Activated CD4-positive, alpha-beta T cell treated with anti-CD3 and anti-CD28 coated beads, Interleukin-2, amount 50 U/mL, for 48 hours (primary cell): ENCODE results near the gene KIAA0753.

Experiments used
- DNase-seq, 2 experiments: peaks; one replicate each; pipeline ENCODE4 v3.0.0-alpha.2; 2020

The KIAA0753 gene

DNA sequence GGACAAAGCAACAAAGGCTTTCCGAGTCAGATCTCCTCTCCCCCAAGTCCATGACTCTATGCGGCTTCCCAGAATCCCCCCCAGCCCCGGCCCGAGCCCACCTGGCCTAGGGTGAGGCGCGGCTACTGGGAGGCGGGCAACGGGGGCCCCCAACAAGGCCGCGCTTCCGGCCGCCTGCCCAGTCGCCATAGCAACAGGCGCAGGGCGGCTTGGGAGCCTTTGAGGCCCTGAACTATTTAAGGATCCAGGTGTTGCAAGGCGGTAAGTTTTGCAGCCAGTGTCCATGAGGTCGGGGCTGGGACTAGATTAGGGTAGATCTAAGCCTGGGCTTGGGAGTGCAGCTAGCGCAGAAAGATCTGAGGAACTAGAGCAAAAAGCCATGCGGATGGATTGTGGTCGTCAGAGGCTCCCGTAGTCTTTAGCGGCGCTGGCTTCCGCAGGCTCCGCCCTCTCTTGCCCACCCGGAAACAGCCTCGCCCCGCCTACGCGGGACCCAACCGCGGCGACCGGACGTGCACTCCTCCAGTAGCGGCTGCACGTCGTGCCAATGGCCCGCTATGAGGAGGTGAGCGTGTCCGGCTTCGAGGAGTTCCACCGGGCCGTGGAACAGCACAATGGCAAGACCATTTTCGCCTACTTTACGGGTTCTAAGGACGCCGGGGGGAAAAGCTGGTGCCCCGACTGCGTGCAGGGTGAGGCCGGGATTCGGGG is at the start of gene KIAA0753, which contains the start of gene TXNDC17:
Gene KIAA0753, minus strand, starts transcription at position 176 of the 711 bp plus-strand sequence. CDS start 5,608 bp downstream, outside the sequence.
Gene TXNDC17, plus strand, starts transcription at position 525 of the 711 bp plus-strand sequence. Its CDS starts 23 bp downstream, at position 548.
- DNase-seq, result peak; percentile 95 to 97

DNA sequence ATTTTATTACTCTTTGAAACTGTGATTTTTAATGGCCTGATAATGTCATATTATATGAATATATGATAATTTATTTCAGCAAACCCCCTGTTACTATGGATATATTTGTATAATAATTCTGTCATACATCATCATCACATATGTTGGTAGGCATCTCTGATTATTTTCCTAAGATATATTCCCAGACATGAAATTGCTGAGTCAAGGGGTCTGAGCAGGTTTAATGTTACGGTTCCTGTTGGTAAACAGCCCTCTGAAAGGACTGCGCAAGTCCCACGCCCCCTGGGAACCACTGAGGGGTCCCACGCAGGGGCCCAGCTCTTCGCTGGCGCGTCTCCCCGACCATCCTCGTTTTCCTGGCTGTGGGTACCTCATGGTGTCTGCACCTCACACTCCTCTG is 48.4 kb upstream of the KIAA0753 start:
- DNase-seq, result no peak

DNA sequence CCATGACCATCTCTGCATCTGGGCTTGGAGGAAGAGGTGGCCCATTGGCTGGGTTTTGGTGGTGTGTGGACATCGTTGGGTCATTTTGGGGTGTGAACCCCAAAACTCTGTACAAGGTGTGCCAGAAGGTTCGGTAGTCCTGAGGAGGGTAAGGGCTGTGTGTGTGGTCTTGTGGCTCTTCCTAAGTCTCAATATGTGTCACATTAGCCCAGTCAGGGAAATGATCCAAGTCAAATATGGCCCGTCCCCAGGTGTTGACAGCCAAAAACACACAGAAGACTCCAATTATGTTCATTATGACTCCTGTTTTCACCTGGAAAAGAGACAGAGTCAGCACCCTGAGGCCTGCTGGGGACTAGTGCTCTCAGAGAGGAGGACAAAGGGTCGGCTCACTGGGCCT is 45.5 kb upstream of the KIAA0753 start:
- no peak for DNase-seq

DNA sequence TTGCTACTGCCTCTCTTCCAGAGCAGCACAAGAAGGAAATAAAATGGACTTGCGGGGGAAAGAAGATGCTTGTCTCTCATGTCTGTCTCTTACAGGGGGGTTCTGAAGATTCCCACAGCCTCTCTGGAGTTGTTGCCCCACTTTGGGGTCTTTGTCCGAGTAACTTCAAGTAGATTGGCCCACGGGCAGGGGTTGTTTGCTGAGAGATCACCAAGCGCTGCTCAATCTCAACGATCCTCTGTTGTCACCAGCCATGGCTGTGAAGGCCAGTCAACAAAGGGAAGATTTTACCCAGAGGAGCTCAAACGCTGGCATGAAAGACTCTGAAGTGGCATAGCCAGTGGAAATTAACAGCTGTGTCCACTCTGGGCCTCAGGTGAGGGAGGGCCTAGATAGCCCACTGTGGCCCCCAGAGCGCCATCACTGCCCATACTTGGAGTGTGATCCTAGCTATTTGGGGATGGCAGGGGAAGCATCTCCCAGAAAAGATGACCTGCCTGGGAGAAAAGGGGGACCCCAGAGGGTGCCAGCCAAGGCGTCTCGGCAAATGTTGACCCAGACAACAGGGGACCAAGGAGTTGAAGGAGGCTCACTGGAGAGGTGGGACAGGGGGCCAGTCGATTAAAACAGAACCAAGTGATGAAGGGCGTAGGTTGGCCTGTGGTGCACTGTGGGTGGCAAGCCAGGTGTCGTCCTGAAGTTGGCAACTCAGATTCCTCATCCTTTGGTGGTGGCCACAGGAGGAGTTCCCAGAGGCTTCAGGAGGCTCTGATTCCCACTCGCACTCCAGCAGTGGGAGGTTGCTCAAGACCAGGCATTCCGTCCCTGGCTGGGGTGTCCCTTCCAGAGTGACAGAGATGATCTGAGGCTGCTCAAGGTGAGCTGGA is 44.6 kb upstream of the KIAA0753 start:
- no peak for DNase-seq

DNA sequence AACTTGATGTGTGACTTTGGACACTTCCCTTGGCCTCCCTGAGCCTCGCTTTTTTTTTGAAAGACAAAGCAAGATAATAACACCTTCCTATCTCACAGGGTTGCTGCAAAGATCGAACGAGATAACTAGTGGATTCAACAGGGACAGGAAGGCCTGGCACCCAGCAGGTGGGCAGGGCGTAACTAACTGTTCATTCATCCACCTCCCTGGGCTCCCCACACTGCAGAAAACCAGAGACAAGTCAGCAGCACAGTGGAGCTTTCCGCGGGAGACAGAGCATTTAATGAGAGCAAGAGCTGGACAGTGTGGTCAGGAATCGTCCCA is 43.9 kb upstream of the KIAA0753 start:
- DNase-seq, result no peak

DNA sequence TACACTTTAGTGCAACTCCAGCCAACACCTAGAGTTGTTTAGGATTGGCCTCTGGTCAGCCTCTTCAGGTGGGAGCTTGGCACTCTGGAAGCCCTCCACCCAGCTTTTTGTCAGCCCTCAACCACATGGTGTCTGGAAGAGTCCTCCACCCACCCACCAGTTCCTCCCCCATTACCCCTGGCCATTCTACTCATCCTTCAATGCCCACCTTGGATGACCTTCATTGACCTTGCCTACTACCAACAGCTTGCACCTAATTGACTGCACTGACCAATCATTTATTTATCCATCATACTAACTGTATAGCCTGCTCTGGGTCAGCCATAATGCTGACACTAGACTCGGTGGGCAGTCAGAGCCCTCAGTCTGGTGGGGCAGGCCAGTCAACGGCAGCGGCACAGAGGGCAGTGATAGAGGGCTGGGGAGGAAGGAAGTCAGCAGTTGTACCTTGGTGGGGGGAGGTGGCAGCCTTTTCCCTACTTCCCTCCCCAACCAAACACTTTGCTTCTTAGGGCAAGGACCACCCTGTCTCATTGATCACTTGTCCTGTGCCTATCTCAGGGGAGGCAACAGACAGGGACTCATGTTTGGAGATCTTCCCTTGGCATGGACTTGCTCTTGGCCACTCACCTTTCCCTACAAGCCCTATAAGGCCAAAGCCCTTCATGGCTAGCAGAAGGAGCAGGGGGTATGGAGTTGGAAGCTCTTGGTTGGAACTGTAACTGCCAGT is 43.4 kb upstream of the KIAA0753 start:
- DNase-seq, result no peak

DNA sequence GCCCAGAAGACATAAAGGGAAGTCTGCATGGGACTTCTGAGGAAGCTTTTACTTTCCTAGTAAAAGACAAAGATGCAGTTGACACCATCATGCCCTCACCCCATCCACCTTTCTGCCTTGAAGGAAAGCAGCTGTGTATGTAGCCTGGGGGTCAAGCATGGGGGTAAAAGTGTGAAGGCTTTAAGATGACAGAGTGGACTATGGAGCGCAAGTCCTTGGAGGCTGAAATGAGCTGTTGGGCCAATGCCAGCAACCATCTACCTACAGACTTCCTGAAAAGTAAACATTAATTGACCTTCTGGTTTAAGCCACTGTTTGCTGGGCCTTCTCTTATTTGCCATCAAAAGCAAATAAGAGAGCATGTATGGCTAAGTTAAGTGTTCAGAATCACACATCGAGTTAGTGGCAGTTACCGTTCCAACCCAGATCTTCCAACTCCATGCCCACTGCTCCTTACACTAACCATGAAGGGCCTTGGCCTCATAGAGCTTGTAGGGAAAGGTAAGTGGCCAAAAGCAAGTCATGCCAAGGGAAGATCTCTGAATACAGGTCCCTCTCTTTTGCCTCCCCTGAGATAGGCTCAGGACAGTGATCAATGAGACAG is 42.7 kb upstream of the KIAA0753 start:
- no peak for DNase-seq

DNA sequence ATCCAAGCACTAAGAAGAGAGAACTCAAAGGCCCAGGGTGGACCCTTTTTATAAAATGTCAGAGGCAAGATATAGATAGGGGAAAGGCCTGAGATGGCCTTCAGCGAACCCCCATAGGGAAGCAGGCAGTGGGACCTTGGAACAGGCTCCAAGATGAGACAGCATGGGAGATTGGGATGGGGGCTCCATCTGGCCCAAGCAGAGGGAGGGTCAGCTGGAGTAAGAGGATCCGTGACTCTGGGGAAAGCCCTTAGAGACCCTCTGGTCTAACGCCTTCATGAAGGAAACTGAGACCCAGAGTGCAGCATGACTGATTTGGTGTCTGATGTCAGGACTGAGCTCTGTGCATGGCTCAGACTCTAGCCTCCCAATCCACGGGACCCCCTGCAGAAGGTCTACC is 41.8 kb upstream of the KIAA0753 start:
- DNase-seq, result no peak

DNA sequence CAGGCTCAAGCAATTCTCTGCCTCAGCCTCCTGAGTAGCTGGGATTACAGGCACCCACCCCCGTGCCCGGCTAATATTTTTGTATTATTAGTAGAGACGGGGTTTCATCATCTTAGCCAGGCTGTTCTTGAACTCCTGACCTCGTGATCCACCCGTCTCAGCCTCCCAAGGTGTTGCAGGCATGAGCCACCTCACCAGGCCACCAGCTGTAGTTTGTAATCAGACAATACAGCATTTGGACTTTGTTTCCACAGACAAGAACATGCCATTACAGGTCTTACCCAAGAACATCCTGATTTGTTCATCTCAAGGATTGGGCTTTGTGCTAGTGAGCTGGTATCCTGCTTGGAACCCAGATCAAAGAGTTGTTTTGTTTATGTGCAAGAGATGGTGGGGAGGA is 41.2 kb upstream of the KIAA0753 start:
- DNase-seq, result no peak

DNA sequence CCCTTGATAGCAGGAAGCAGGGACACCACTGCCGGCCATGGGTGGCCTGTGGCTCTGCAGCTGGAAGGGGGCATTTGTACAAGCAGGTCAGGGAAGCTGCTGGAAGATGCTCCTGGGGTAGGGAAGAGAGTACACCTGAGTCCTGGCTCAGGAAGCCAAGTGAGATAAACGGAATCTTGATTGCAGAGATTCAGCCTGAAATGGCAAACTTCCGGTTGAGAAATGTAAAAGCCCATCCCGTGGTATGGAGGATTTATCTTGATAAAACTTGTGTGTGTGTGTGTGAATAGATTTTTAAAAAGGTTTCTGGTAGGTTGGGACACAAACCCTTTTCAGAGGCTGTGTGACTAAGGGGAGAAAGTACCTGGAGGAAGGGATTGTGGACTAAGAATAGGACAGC is 40.7 kb upstream of the KIAA0753 start:
- DNase-seq, result no peak

DNA sequence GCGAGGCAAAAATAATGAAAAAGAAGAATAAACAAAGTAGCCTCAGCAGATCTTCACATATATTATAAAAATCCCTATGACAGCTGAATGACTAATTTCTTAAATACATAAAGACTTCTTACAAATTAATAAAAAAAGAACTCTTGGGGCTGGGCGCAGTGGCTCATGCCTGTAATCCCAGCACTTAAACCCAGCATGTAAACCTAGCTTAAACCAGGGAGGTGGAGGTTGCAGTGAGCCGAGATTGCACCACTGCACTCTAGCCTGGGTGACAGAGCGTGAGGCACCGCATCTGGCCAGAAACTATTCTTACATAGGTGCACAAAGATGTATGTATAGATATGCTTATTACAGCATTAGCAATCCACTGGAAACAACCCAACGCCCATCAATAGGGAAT is 38.7 kb upstream of the KIAA0753 start:
- DNase-seq, result no peak

DNA sequence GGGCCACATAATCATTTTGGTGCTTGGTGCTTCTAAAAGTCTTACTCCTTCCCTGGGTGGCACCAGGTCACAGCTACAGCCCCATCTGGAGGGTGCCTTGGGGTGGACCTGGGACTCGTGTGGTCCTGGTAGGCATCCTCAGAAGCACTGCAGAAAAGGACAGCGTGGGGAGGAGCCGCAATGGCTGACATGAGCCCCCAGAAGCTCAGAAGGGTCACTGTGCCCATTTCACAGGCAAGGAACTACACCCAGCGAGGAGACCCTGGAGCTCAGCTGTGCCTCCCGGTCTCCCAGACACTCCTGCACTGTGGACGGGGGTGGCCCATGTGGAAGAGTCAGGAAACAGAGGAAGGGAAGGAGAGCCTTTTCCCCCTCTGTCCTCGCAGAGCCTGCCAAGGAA is 37.4 kb upstream of the KIAA0753 start:
- no peak for DNase-seq

DNA sequence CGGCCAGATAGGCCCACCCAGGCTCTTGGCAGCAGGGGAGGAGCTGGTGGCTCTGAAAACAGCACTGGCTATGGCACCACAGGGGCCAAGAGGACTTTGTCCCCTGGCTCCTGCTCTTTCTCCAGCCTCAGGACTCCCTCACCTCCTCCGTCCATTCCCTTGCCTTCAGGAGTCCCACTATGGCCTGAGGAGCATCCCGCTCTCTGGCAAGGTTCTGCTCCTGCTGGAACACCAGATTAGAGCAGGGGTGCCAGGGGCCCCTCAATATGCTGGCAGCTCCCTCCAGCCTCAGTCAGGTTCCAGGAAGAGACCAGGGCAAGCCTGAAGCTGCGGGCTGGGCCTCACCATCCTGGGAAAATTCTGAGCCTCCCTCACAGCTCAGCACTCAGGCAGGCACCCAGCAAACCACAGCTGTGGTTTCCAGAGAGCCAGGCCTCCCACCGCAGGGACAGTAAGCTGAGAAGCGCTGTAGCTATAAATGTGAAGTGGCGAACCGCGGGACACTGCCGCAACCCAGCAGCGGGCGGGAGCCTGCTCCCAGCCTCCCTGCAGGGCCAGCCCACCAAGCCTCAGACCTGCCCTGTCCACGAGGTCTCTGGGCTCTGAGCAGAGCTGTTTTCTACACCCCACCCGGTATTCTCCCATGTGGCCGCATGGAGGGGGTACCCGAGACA is 36.8 kb upstream of the KIAA0753 start:
- DNase-seq, result peak in 1 of 2 experiments; percentile 17

DNA sequence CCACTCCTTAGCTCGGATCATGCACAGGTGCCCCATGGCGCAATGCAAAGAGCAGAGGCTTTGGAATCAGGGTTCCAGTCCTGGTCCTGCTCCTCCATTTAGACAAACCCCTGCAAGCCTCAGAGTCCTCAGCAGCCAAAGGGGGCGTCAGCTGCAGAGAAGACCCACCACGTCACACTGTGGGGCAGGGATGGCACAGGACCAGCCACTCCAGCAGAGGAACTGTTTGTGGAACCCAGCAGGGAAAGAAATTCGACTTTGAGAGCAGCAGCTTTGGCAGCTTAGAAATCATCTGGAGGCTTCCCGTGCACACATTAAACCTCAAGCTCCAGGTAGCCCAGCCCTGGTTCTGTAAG is 36.3 kb upstream of the KIAA0753 start:
- no peak for DNase-seq

DNA sequence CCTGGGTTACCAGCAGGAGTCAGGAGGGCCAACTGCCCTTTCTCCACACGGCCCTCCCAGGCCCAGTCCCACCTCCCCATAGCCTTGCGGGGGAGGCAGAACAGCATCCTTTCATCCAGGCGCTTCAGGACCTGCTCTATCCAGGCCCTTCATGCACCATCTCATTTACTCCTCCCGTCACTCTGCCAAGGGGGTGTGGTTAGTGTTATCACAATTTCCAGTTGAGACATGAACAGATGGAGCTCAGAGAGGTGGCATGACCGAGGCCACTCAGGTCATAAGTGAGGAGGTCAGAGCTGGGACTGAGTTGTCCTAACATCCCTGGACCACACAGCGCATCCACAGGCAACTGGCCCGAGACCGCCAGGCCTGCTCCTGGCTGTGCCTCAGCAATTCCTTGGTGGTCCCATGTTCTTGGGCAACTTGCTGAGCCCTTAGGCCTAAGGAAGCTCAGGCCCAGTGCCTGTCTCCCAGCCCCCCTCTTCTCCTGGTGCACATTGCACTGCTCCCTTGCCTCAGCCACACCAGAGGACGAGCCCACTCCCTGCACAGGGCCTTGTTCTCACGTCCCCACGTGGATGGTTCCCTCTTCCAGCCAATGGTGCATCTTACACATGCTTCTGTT is 34.8 kb upstream of the KIAA0753 start:
- no peak for DNase-seq

DNA sequence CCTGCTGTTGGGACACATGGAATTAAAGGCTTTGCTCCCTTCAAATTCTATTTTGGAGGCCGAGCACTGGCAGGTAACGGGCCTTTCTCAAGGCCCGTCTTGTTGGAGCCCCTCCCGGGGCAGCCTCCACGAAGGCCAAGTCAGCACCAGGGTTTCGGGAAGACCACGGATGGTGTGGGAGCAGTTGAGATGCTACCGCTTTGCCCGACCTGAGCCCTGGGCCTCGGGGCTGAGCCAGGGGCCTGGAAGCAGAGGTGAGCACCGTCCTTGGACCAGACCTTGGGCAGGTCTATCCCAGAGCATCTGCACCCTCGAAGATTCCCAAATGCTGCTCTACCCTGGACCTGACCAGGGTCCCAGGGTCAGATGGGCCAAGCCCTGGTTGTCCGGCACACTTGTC is 34.1 kb upstream of the KIAA0753 start:
- DNase-seq, result no peak

DNA sequence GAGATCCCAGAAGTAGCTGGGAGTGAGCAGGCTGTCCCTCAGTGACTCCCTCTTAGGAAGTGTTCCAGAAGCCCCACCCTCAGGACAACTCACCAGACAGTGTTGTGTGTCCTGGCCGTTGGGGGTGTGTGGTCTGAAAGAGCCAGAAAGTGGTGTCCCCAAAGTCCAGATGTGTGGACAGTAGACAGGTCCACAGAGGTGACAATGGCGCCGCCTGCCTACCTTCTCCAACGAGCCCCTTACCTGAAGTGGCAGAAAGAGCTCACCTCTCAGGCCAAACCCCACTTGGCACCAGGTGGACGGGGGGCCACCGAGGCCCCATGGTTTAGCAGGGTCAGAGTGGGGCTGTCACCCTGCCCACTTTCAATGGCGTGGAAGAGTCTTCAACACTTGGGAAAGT is 30.9 kb upstream of the KIAA0753 start:
- DNase-seq, result no peak

DNA sequence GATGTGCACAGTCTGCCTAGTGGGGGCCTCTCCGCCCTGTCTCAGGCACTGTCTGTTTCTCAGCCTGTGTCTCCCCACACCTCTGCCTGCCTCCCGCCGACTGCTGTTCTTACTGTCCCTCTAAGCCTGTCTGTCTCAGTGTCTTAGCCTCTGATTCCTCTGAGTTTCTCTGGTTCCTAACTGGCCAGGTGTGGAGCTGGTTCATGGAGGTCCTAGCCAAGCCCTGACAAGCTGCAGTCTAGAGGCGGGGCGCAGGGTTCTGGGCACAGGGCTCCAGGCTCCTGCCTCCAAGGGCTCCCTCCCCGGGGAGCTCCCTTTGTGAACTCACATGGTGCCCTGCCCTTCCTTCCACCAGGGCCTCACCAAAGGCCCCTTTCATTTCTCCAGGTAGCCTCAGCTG is 30.5 kb upstream of the KIAA0753 start:
- no peak for DNase-seq

DNA sequence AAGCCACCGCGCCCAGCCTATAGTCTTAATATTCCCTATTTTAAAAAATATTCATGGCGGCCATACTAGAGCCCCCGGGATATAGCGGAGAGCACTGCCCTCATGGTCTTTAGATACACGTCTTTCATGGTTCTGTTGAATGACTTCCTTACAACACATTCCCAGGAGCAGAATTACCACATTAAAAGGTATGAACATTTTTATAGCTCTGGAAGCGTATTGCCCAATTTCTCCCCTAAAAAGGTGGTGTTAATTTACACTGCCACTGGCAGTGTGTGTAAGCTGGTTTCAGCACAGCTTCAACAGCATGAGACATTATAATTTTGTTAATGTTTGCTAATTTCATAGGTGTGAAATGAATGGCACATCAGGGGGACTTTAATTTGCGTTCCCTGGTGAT is 30.1 kb upstream of the KIAA0753 start:
- DNase-seq, result no peak

DNA sequence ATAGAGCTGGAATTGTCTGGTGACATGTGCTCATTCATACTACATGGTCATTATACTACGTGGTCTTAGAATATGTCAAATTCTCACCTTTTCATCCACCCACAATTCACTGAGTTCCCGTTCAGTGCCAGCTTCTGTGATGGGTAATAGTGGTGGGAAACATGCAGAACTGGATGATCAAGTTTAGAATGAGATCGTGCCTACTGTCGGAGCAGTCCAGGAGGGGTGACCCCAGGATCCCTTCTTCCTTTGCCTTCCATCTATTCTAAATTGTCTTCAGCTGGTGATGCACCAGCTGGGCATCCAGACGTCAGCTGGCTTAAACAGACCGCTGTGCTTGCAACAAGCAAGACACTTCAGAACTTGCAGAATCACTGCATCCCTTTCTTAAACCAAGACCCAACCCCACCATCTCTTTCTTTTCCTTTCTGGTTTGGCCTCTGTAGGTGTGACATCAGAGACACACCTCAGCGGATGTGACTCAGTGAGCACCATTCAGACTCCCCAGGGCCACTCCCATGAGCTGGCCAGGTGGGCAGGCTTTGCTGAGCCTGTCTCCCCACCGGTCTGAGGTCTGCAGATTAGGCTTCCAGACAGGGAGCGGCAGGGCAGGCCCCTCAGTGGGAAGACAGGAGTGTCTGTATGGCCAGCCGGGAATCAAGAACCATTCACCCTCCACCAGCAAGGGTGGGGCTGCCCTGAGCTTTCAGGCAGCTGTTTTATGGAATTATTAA is 29.1 kb upstream of the KIAA0753 start:
- no peak for DNase-seq

DNA sequence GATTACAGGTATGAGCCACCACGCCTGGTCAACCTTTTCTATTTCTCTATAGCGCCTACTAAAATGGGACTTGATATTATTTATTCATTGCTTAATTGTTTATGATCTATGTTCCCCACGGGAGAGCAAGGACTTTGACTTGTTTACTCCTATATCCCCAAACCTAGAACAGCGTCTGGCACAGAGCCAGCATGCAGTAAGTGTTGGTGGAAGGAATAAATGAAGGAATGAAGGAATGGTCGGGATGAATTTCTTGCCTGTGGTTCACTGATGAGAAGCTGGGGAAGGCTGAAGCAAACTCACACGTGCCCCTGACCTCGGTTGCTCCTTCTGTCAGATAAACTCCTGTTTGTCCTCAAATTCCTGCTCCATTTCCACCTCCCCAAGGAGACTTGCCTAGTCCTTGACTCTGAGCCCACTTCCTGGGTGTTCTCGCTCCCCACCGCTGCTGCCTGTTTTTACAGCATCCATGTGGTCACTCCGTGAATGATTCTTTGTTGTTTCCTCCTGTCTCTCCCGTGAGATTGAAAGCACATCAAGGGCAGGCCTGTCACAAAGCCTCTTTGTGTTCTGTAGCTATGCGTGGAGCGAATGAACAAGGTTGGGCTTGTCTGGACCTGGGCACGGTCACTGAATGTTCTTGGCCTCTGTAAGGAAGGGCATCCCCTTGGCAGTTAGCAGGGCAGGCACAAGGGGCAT is 28.4 kb upstream of the KIAA0753 start:
- no peak for DNase-seq
